HG03432 (cell line): Measurements from ENCODE around the gene AMBRA1.

ENCODE experiments used
- ATAC-seq: cut with Tn5 transposase; IDR thresholded peaks from one replicate; pipeline ENCODE4 v1.9.1; 2021; ENCODE audit warnings: mild to moderate bottlenecking, moderate library complexity; ENCODE audit not compliant: unreplicated experiment

Gene AMBRA1

DNA sequence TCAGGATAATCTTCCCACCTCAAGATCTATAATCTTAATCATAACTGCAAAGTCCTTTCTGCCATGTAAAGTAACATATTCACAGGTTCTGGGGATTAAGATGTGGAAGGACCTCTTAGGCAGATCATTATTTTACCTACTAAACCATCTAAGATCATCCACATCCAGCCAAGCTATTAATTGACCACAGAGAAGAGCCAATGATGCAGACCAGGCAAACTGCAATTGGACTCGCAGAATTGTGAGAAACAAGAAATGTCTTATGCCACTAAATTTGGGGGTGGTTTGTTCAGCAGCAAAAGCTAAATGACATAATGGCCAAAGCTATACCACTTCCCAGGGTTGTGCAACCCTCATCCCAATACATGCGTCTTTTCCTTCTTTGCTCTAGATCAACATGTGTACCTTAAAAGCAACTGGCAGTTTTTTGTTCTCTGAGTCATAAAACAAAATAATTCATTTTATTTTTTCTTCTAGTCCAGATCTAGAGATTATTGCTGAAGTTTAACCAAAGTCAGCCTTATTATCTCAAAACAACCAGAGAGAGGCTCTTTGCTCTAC lies 113.6 kb downstream of the AMBRA1 start:
- no peak for ATAC-seq

DNA sequence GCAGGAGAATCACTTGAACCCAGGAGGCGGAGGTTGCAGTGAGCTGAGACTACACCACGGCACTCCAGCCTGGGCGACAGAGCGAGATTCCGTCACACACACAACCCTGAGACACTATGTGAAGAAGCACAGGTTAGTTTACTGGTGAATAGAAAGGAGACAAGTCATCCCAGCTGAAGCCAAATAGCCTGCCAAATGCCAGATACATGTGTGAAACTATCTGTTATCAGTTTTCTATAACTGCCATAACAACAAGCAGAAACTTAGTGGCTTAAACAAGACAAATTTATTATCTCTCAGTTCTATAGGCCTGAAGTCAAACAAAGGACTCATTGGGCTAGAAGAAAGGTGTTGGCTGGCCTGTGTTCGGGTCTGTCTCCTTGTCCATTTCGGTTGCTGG lies 114.2 kb downstream of the AMBRA1 start:
- ATAC-seq, result no peak

DNA sequence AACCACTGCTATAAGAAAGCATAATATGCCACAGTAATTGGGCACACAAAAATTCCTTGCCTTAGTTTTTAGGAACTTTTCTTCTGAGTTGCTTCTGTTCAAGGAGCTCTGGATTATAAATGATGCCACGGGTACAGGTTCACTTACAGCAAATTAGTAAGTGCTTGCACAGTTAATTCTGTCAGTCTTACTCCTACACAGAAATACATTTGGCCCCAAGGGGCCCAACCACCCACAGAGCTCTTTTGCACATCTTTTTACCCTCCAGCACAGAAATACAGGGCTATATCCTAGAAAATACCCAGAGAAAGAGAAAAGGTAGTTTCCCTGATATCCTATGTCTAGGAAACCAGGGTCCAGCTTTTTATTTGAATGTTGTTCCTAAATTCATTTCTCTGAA lies 115.6 kb downstream of the AMBRA1 start:
- no peak for ATAC-seq

DNA sequence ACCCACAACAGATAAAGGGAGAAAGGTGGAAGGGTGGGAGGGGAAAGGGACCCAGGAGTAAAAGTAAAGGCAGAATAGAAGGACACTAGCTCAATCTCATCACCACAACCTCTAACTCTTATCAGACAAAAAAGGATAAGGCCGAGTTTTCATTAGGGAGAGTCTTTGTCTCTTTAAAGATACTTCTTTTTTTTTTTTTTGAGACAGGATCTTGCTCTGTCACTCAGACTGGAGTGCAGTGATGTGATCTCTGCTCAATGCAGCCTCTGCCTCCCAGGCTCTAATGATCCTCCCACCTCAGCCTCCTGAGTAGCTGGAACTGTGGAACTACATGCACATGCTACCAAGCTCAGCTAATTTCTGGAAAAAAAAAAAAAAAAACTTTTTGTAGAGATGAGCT lies 116.7 kb downstream of the AMBRA1 start:
- no peak for ATAC-seq

DNA sequence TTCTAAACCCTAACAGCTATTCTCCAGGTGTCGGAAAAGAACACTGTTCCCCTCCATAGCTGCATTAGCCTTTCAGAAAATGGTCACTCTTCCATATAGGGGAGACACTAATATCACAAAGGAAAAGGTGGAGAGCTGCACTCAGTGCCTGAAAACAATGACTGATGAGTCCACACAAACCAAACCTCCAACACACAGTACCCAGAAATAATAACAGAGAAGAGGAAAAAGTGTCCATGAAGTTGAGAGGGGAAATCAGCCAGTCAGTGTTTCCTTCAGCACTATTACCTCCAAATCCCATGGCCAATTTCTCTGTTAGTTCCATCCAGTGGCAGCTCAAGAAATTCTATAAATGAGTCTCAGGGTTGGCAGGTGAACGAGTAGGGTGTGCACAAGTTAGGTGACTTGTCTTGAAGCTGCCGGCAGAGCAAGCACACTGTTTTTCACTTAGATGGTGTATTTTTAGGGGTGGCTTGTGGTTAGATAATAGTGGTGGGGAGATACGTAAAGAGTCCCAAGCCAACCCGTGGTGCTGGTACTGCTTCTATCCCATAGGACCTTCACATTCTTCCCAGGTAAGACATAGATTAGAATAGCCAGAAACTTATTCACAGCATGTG lies 117.8 kb downstream of the AMBRA1 start:
- ATAC-seq, result no peak

DNA sequence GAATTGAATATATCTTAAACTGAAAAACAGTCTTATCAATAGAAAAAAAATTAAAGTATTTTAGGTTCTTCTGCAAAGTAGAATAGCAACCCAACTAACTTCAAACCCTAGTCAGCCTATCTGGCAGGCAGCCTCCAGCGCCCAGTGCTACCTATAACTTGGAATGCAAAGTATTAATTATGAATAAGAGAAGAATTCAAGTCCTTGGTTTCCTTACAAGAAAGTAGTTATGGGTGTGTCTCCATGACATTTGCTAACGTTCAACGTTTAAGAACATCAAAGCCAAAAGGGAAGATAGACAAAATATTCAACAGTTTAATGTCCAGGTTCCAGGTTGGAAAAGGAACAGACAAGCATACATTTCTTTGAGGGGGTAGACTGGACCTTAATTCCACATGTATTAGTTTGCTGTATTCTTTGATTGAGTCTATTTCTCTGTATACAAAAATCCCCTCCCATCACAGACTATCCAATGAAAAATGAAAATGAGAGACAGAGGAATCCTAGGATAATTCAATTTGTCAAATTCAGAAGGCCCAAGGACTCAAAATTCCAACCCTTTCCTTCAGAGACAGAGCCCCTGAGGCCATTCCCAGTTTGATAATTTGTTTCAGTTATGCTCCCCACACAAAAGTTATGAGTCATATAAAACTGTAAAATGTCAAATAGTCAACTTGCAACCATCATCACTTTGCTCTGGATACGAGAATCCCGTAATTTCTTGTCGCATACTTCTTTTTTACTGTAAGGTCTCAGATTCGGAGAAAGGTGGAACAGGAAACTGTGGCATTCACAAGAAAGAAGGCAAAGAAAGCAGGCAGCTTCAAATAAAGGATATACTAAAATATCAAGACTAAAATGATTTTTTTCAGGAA lies 118.5 kb downstream of the AMBRA1 start:
- no peak for ATAC-seq

DNA sequence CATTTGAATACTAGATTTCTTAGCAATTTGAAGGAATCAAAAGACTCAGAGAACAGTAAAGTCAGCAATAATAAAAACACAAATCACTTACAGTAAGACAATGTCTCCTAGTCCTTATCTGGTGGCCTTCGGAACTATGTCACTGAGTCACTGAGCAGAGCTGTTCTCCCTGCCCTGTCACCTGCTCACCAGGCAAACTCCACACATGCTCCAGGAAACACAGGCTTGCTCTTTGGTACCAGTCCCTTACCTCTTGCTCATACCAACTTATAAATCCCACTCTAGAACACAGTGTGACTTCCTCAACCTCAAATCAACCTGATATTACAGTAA lies 121.2 kb downstream of the AMBRA1 start:
- no peak for ATAC-seq

DNA sequence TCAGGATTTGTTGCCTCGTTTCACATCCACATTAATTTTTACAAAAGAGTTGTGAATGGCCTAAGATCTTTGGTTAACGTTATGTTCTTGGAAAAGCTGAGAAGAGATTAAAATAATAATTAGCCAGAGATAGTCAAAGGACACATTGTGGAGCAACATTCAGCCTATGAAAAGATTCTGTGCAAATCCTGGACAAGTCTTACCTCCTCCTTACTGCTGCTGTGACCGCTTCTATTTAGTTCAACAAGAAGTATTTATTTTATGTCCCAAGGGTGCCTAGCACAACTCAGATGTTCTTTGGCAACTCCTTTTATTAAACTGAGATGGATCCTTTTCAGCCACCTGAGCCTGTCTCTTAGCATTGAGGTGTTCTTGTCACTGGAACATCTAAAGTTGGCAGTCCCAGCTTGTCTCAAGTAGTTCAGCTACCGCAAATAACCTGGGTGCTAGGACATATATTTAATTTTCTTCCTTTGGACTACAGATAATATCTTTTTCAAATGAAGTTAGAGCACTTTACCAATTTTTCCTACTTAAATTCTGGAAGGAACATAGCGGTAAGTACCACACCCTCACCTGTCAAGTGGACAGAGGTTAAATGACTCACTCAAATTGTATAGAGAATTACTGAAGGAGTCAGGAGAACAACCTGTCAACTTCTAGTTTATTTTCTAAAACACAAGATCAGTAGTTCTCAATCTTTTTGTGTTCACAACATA lies 121.7 kb downstream of the AMBRA1 start:
- no peak for ATAC-seq

DNA sequence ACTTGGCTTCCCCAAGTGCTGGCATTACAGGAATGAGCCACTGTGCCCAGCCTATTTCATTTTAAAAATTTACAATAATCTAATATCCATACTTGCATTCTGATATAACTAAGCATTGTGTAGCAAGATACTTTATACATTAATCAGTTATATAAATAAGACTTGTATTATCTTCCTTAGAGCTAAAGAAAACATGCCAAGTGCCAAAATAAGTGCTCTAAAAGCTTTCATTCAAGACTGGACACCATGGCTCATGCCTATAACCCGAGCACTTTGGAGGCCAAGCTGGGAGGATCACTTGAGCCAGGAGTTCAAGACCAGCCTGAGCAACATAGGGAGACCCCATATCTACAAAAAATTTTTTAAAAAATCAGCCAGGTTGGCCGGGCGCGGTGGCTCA lies 123.9 kb downstream of the AMBRA1 start:
- ATAC-seq, result no peak

DNA sequence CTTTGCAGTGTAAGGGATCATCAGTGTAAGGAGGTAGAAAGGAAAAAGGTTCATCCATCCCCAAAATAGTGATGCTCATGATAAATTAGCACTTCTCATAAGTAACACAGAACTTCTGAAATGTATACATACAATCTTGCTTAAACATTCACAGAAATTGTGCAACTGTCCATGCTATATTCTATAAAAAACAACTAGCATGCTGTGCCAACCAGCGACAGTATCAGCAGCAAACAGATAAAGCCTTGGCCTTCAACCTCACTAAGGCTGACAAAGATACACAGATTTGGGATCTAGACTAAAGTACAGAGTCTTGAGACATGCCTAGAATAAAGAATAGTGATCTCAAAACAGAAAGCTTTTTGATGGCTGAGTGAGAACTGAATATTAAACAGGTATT lies 128.1 kb downstream of the AMBRA1 start:
- ATAC-seq, result no peak

DNA sequence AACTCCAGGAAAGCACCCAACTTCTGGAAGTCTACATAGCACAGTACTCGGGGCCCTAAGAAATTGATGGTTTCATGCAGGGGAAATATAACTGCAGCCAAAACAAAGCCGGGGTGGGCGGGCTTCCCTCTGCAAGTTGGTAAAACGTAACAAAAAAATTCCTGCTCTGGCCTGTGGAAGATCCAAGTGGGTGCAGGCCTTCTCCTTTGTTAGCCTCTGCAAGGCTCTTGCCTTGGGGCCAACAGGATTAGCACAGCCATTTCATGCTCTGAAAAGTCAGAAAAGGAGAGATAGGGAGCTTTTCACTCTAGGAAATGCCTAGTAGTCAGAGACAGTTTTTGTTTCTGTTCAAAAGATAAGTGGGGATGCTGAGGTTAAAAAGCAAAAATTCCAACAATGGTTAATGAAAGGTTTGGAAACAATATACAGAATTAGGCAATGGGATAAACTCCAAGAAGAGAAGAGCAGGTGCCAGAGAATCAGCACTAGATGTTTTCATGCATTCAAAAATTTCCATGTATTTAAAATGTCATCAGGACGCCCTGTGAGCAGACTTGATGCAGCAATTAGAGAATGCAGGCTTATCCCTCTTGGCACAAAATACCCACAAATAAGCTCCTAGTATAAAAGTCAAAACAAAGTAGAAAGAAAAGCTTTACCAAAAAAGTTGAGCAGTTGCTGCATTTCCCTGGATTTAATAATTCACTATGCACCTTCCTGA lies 130.0 kb downstream of the AMBRA1 start:
- ATAC-seq, result no peak

DNA sequence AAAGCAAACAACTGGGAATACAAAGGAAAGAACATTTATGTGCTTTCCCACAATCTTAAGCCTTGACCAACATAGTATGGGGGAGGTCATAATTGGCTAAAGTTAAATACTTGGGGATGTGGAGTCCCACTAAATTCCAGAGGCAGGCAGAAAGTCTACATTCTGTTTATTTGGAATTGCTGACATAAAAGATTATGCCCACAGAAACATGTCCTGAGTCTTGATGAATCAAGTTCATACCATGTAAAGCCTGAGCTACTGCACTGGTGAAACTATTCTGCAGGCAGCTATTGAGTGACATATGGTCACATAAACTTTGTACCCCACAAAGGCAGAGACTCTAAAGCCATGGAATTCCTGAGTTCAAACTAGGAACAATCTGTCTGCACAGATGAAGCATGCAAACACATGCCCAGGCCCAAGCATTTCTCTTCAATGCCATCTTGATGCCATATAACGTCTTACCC lies 132.3 kb downstream of the AMBRA1 start:
- no peak for ATAC-seq

DNA sequence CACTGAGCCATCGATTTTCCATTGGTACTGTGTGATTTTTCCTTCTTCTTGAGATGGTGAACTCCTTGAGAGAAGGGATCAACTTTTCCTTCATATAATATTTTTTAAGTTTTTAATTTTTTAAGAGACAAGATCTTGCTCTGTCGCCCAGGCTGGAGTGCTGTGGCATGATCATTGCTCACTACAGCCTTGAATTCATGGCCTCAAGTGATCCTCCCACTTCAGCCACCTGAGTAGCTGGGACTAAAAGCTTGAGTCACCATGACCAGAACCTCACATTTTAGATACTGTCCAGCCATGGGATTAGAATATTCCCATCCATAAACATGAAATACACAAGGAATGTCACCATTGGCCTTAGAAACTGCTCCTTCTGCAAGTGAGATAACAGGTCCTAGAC lies 135.3 kb downstream of the AMBRA1 start:
- no peak for ATAC-seq

DNA sequence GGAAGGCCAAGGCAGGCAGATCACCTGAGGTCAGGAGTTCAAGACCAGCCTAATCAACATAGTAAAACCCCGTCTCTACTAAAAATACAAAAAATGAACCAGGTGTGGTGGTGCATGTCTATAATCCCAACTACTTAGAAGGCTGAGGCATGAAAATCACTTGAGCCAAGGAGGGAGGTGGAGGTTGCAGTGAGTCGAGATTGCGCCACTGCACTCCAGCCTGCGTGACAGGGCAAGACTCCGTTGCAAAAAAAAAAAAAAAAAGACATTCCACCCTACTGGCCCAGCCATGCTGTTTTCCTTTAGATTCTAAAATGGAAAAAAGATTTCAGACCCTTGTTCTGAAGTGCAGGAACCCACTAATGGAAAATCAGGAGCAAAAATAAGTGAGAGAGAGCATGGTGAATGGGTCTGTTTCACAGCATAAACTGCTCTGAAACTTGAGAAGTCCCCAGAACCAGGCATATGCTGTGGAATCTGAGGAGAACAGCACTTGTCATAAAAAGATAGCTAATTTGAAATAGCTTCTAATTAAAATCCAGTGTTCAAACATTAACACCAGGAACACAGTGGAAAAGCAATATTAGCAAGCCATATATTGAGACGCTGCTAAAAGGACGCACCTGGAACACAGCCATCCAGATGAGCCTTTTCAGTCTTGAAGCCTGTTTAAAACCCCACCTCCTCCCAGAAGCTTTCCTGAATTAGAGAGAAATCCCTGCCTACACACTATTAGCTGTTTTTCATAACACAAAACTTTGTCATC lies 136.0 kb downstream of the AMBRA1 start:
- ATAC-seq, result no peak

DNA sequence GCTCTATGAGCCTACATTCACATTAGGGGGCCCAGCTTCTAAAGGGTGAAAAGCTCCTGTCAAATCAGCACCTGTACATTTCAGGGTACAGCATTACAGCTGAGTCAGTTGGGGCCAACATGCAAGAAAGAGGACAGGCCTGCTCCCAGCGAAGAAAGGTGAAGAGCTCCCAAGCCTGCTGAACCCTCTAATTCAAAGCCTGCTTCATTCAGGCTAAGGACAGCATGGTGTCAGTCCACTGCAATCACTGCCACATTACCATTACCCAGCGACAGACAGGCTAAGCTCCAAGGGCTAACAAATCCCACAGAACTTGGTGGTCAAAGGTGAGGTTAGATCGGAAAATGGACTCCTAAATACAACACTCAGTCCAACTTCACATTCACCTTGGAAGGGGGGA lies 136.8 kb downstream of the AMBRA1 start:
- ATAC-seq, result no peak

DNA sequence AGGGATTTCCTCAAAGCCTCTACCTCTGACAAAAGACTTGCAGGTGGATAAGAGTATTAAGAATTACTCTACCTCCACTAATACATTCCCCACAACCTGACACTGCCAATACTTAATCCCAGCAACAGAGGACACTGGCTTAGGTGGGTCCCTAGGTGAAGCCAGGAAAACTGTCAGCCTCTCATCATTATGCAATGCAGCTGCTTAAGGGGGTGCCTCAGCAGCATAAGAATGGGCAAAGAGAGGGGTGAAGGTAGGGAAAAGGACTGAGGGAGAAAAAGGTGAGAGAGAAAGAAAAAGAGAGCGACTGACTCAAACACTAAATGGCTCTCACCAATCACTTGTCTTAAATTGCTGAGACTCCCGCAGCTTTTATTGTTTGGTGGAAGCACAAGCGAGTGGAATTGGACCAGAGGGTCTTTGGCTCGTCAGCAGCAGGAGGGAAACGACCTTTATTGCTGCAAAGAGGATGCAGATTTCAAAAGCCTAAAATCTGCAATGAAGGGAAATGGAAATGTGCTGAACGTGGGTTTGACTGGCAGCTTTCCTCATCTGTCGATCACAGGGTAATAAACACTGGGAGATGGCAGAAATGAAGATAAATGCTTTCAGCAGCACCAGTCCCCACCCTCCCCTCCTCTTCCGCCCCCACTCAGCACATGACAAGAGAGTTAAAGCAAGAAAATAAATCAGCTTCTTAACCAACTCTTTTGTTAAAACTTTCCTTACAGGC lies 137.4 kb downstream of the AMBRA1 start:
- ATAC-seq, result no peak

DNA sequence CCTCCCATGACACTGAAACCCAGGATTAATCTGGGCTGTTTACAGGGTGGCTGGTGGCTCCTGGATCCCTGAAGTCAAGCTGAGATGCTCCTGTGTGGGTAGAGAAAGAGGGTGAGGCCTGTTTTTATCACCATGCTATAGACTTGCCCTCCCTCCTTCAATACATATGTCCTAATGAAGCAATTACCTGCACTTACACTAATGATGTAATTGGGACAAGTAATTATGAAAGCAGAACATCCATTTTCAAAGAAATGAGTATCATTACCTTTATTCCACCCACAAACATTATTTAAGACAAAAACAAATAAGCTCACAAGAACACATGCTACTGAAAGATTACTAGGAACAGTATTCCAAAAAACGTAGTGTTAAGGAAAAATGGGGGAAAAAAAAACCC lies 138.0 kb downstream of the AMBRA1 start:
- no peak for ATAC-seq

DNA sequence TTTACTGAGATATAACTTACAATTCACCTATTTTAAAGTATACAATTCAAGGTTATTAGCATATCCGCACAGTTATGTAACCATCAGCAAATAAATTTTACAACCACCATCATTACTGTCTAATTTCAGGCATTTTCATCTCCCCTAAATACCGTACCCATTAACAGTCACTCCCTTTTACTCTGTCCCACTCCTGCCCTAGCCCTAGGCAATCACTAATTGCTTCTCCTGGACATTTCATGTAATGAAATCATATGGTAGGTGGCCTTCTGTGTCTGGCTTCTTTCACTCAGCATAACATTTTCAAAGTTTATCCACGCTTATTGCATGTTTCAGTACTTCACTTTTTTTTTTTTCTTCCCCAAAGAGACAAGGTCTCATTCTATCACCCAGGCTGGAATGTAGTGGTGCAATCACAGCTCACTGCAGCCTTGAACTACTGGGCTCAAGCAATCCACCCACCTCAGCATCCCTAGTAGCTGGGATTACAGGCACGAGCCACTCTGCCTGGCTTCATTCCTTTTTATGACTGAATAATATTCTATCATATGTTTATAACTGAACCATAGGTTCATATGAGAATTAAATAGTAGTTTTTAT lies 140.8 kb downstream of the AMBRA1 start:
- no peak for ATAC-seq

DNA sequence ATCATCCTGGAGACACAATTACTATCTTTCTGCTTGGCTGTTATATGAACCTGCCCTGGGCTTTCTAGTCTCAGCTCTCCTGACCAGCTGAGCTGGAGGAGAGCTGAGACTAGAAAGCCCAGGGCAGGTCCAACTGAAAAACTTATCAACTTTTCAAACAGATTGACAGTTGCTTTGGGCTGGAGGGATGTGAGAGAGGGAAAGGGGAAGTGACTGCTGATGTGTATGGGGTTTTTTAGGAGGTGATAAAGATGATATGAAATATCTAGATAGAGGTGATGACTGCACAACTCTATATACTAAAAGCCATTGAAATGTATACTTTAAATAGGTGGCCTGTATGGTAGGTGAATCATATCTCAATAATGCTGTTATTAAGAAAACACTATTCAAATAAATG lies 142.1 kb downstream of the AMBRA1 start:
- ATAC-seq, result no peak
